Measurements from ENCODE around the gene MAGEF1.

Gene MAGEF1

GRCh38 chr3:184680385-184681345 is 31.2 kb downstream of the MAGEF1 start:
- Histone ChIP-seq H3K9me3 (ENCODE audit: control insufficient read depth, insufficient read depth, low read length) (no peaks in the 10 kb centered on the region), H3K4me1 (ENCODE audit: control insufficient read depth, insufficient read depth, low read length) (peaks cover 4% of the 10 kb centered on the region), H3K4me3 (ENCODE audit: low read depth, low read length) (no peak overlapping the region), H3K9ac (ENCODE audit: low read depth, low read length) (no peak overlapping the region), H3K27me3 (ENCODE audit: control insufficient read depth, insufficient read depth, low read length) (peaks cover 7% of the 10 kb centered on the region), H3K36me3 (ENCODE audit: control insufficient read depth, insufficient read depth, low read length) (no peaks in the 10 kb centered on the region)

- H3K4me3 ChIP-seq (ENCODE audit: low read depth, low read length), result no peak overlapping the region
- H3K36me3 ChIP-seq (ENCODE audit: control insufficient read depth, insufficient read depth, low read length), result no peaks in the 10 kb centered on the region
- peaks cover 9% of the 10 kb centered on the region for H3K27me3 ChIP-seq (ENCODE audit: control insufficient read depth, insufficient read depth, low read length)
- H3K4me1 ChIP-seq (ENCODE audit: control insufficient read depth, insufficient read depth, low read length), result peaks cover 4% of the 10 kb centered on the region
- no peaks in the 10 kb centered on the region for H3K9me3 ChIP-seq (ENCODE audit: control insufficient read depth, insufficient read depth, low read length)
- H3K9ac ChIP-seq (ENCODE audit: low read depth, low read length), result no peak overlapping the region
These were observed 32.6 kb downstream of the MAGEF1 start for GRCh38 chr3:184679056-184679816.

- Histone ChIP-seq H3K27me3 (ENCODE audit: control insufficient read depth, insufficient read depth, low read length) (peaks cover 9% of the 10 kb centered on the region), H3K9me3 (ENCODE audit: control insufficient read depth, insufficient read depth, low read length) (no peaks in the 10 kb centered on the region), H3K4me1 (ENCODE audit: control insufficient read depth, insufficient read depth, low read length) (peaks cover 4% of the 10 kb centered on the region), H3K4me3 (ENCODE audit: low read depth, low read length) (no peak overlapping the region), H3K9ac (ENCODE audit: low read depth, low read length) (no peak overlapping the region), H3K36me3 (ENCODE audit: control insufficient read depth, insufficient read depth, low read length) (no peaks in the 10 kb centered on the region)
These were observed 33.4 kb downstream of the MAGEF1 start for GRCh38 chr3:184678317-184679055.

GRCh38 chr3:184677344-184678316 is 34.2 kb downstream of the MAGEF1 start:
- Histone ChIP-seq H3K4me3 (ENCODE audit: low read depth, low read length) (no peak overlapping the region), H3K4me1 (ENCODE audit: control insufficient read depth, insufficient read depth, low read length) (peaks cover 4% of the 10 kb centered on the region), H3K36me3 (ENCODE audit: control insufficient read depth, insufficient read depth, low read length) (no peaks in the 10 kb centered on the region), H3K9ac (ENCODE audit: low read depth, low read length) (no peak overlapping the region), H3K9me3 (ENCODE audit: control insufficient read depth, insufficient read depth, low read length) (no peaks in the 10 kb centered on the region), H3K27me3 (ENCODE audit: control insufficient read depth, insufficient read depth, low read length) (peaks cover 9% of the 10 kb centered on the region)

- Histone ChIP-seq H3K27me3 (ENCODE audit: control insufficient read depth, insufficient read depth, low read length) (peaks cover 9% of the 10 kb centered on the region), H3K4me3 (ENCODE audit: low read depth, low read length) (no peak overlapping the region), H3K9ac (ENCODE audit: low read depth, low read length) (no peak overlapping the region), H3K4me1 (ENCODE audit: control insufficient read depth, insufficient read depth, low read length) (peaks cover 4% of the 10 kb centered on the region), H3K36me3 (ENCODE audit: control insufficient read depth, insufficient read depth, low read length) (no peaks in the 10 kb centered on the region), H3K9me3 (ENCODE audit: control insufficient read depth, insufficient read depth, low read length) (no peaks in the 10 kb centered on the region)
These were observed 34.9 kb downstream of the MAGEF1 start for GRCh38 chr3:184676927-184677326.

- H3K4me3 ChIP-seq (ENCODE audit: low read depth, low read length), result no peak overlapping the region
- peaks cover 9% of the 10 kb centered on the region for H3K27me3 ChIP-seq (ENCODE audit: control insufficient read depth, insufficient read depth, low read length)
- H3K9ac ChIP-seq (ENCODE audit: low read depth, low read length), result no peak overlapping the region
- no peaks in the 10 kb centered on the region for H3K9me3 ChIP-seq (ENCODE audit: control insufficient read depth, insufficient read depth, low read length)
- peaks cover 4% of the 10 kb centered on the region for H3K4me1 ChIP-seq (ENCODE audit: control insufficient read depth, insufficient read depth, low read length)
- no peaks in the 10 kb centered on the region for H3K36me3 ChIP-seq (ENCODE audit: control insufficient read depth, insufficient read depth, low read length)
These were observed 37.2 kb downstream of the MAGEF1 start for GRCh38 chr3:184674626-184675025.

- Histone ChIP-seq H3K9ac (ENCODE audit: low read depth, low read length) (no peak overlapping the region), H3K4me3 (ENCODE audit: low read depth, low read length) (no peak overlapping the region), H3K36me3 (ENCODE audit: control insufficient read depth, insufficient read depth, low read length) (no peaks in the 10 kb centered on the region), H3K27me3 (ENCODE audit: control insufficient read depth, insufficient read depth, low read length) (peaks cover 6% of the 10 kb centered on the region), H3K4me1 (ENCODE audit: control insufficient read depth, insufficient read depth, low read length) (no peaks in the 10 kb centered on the region), H3K9me3 (ENCODE audit: control insufficient read depth, insufficient read depth, low read length) (no peaks in the 10 kb centered on the region)
These were observed 38.6 kb downstream of the MAGEF1 start for GRCh38 chr3:184672977-184673870.

GRCh38 chr3:184672335-184672734 is 39.5 kb downstream of the MAGEF1 start:
- Histone ChIP-seq H3K27me3 (ENCODE audit: control insufficient read depth, insufficient read depth, low read length) (peaks cover 4% of the 10 kb centered on the region), H3K9ac (ENCODE audit: low read depth, low read length) (no peak overlapping the region), H3K36me3 (ENCODE audit: control insufficient read depth, insufficient read depth, low read length) (no peaks in the 10 kb centered on the region), H3K4me1 (ENCODE audit: control insufficient read depth, insufficient read depth, low read length) (no peaks in the 10 kb centered on the region), H3K4me3 (ENCODE audit: low read depth, low read length) (no peak overlapping the region), H3K9me3 (ENCODE audit: control insufficient read depth, insufficient read depth, low read length) (no peaks in the 10 kb centered on the region)

GRCh38 chr3:184670091-184670602 is 41.7 kb downstream of the MAGEF1 start:
- Histone ChIP-seq H3K36me3 (ENCODE audit: control insufficient read depth, insufficient read depth, low read length) (no peaks in the 10 kb centered on the region), H3K27me3 (ENCODE audit: control insufficient read depth, insufficient read depth, low read length) (peaks cover 2% of the 10 kb centered on the region)

GRCh38 chr3:184669578-184669977 is 42.3 kb downstream of the MAGEF1 start:
- Histone ChIP-seq H3K36me3 (ENCODE audit: control insufficient read depth, insufficient read depth, low read length) (no peaks in the 10 kb centered on the region), H3K9ac (ENCODE audit: low read depth, low read length) (no peak overlapping the region), H3K9me3 (ENCODE audit: control insufficient read depth, insufficient read depth, low read length) (no peaks in the 10 kb centered on the region), H3K4me3 (ENCODE audit: low read depth, low read length) (no peak overlapping the region), H3K4me1 (ENCODE audit: control insufficient read depth, insufficient read depth, low read length) (no peaks in the 10 kb centered on the region), H3K27me3 (ENCODE audit: control insufficient read depth, insufficient read depth, low read length) (peaks cover 2% of the 10 kb centered on the region)

More at GRCh38 chr3:184670091-184670602, 41.7 kb downstream of the MAGEF1 start:
- no peaks in the 10 kb centered on the region for H3K9me3 ChIP-seq (ENCODE audit: control insufficient read depth, insufficient read depth, low read length)
- no peak overlapping the region for H3K4me3 ChIP-seq (ENCODE audit: low read depth, low read length)
- no peaks in the 10 kb centered on the region for H3K4me1 ChIP-seq (ENCODE audit: control insufficient read depth, insufficient read depth, low read length)
- no peak overlapping the region for H3K9ac ChIP-seq (ENCODE audit: low read depth, low read length)

Measured in iPS-15b (cell line).